Activated CD4-positive, alpha-beta T cell treated with anti-CD3 and anti-CD28 coated beads, Interleukin-2, Interleukin-4, amounts not matched to agents 100 ng/mL and 50 ng/mL, durations not matched to agents 16 hours and 8 hours (primary cell): ENCODE data around the gene SEPSECS.

Experiments
- DNase-seq: peaks from one replicate; pipeline ENCODE4 v3.0.0-alpha.2; 2020; ENCODE audit warnings: low spot score

The SEPSECS gene

DNA sequence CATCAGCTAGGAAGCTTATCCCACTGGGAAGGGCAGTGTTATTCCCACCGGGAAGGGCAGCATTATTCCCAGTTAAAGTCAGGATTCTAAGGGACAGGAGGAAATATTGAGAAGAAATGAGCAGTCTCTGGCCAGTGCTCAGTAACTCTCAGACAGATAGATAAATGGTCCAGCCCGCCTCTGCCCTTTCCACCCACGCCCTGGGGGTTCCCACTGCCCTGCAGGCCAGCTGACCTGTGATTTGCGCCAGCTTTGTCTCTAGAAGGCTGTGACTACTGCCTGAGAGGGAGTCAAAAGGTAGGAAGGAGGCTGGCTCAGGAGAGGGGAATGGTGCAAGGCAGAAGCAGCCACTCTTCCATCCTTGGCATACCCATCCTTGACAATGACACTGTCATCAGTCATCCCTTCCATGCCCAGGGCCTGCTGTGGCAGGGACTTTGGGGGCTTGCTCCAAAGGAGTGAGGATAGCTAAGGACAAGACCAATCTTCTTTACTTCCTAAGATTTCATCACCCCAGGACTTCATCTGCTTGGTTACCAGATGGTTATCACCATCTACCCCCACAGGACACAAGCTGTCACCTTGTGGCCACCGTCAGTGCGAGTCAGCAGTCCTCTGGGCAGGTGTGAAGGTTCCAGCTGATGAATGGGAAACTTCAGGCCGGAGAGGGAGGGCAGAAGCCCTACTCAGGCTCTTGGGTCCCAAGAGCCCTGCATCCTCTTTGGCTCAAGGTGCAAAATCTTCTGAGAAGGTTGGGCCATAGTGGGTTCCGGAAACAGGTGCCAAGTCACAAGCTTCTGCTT, 49.5 kb downstream of the SEPSECS start:
- DNase-seq = no peak

- DNase-seq = no peak
Observed at GRCh38 chr4:25109511-25109910, 50.7 kb downstream of the SEPSECS start.

DNA sequence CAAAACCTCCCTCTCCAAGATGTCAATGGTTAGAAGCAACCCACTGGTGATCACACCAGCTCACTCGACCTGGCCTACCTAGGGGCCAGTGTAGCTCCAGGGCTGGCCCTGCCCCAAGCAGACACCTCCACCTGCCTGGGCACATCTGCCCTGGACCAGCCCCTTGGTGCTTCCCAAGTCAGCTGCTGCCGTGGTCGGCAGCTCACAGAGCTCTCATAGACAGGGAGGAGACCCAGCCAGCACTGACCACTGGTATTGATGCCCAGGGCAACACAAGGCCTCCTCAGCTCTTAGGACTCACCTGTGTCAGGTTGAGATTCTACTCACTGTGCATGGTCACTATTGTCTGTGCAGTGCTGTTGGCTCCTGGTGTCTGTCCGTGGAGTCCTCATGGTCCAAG, 51.7 kb downstream of the SEPSECS start:
- DNase-seq = no peak

GRCh38 chr4:25107827-25108516, 52.3 kb downstream of the SEPSECS start:
- DNase-seq = no peak

- DNase-seq = no peak
Observed at GRCh38 chr4:25106363-25107151, 53.7 kb downstream of the SEPSECS start.

- no peak for DNase-seq
Observed at GRCh38 chr4:25104591-25104990, 55.7 kb downstream of the SEPSECS start.

DNA sequence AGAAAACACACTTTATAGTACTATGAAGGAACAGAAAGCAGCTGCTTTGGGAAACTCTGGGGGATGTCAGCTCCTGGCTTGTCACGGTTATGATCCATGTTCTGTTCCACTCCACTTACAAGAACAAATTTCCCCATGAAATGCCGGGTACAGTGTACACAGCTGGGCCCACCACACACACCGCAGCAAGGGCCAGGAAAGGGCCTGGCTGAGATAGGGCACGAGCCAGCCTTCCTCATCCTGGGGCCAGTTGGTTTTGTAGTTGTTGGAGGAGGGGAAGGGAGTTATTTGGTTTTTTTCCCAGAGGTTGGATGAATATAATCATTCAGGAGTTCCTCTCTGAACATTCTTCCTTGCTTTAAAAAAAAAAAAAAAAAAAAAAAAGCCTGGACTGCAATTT, 56.8 kb downstream of the SEPSECS start:
- no peak for DNase-seq

- DNase-seq = no peak
Observed at GRCh38 chr4:25101836-25102235, 58.4 kb downstream of the SEPSECS start.

DNA sequence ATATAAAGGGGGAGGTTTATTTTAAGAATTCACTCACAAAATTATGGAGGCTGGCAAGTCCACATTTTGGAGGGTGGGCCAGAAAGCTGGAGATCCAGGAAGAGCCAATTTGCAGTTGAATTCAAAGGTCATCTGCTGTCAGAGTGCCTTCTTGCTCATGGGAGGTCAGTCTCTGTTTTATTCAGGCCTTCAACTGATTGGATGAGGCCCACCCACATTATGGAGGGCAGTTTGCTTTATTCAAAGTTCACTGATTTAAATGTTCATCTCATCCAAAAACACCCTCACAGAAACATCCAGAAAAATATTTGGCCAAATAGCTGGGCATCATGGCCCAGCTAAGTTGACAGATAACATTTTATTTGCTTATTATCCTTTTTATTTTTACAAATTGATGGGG, 59.5 kb downstream of the SEPSECS start:
- no peak for DNase-seq

GRCh38 chr4:25100021-25100555, 60.2 kb downstream of the SEPSECS start:
- no peak for DNase-seq

DNA sequence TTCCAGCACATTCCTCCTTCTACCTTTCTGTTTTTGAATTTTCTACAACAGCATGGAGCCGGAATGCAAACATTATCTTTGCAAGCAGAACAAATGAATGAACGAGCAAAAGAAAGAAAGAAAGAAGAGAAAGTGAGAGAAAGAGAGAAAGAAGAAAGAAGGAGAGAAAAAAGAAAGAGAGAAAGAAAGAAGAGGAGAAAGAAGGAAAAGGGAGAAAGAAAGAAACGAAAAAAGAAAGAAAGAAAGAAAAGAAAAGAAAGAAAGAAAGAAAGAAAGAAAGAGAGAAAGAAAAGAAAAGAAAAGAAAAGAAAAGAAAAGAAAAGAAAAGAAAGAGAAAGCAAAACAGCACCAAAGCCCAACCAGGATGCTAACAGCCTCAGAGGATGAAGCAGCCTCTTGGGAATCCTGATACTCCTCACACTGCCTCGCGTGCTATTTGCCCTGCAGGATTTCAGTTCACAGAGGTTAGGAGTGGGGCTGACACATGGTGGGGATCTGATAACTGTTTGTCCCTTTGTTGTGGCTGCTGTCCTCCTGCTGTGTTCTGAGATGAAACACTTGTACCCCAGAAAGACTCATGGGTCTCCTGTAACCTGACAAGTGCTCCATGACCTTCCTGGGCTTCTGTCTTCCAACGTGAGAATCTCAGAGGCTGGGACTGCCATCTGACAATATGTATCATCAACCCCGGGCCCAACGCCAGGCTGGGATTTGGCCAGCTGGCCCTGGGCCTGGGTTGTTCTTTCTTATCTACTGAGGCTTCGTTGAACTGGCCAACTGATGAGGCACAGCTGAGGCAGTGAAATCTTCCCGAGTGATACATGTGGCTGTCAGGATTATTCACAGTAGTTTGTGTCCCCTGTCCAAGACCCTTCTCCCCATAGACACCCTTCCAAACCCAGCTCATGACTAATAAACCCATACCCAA, 61.0 kb downstream of the SEPSECS start:
- DNase-seq = no peak

GRCh38 chr4:25096981-25097443, 63.2 kb downstream of the SEPSECS start:
- DNase-seq = no peak

GRCh38 chr4:25096251-25096980, 63.8 kb downstream of the SEPSECS start:
- DNase-seq = no peak

DNA sequence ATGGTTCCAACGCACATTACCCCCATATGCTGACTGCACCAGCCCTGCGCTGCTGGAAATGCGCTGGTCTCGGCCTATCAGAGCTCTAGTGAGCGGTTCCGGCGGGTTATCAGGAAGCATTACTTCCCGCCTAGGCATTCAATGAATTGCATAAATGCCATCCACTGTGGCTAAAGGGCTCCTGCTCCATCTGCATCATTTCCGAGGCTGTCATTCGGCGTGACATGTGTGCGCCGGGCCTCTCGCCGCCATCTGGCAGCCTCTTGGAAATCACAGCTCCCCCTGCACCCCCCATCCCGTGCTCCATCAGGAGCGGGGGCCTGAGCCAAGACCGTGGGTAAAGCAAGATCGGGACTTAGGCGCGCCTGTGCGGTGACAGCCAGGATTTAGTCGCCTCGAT, 64.4 kb downstream of the SEPSECS start:
- DNase-seq = no peak

DNA sequence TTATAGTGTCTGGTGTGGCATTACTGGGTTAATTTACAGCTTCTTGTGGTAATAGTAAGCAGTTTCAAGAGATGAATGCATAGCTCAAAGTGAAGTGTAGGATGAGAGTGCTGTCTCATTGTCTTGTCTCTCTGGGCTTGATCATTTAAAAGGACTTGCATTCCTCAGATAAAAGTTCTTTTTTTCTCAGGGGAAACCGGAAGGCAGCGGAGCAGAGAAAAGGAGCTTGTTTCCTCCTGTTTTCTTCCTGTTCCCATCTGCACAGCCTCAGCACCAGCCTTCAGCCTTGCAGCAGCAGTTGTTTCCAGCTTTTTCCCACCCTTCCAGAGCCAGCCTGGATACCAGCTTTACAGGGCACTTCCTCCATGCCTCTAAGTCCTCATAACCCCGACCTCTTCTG, 68.1 kb downstream of the SEPSECS start:
- DNase-seq = no peak

- no peak for DNase-seq
Observed at GRCh38 chr4:25090516-25090915, 69.7 kb downstream of the SEPSECS start.

DNA sequence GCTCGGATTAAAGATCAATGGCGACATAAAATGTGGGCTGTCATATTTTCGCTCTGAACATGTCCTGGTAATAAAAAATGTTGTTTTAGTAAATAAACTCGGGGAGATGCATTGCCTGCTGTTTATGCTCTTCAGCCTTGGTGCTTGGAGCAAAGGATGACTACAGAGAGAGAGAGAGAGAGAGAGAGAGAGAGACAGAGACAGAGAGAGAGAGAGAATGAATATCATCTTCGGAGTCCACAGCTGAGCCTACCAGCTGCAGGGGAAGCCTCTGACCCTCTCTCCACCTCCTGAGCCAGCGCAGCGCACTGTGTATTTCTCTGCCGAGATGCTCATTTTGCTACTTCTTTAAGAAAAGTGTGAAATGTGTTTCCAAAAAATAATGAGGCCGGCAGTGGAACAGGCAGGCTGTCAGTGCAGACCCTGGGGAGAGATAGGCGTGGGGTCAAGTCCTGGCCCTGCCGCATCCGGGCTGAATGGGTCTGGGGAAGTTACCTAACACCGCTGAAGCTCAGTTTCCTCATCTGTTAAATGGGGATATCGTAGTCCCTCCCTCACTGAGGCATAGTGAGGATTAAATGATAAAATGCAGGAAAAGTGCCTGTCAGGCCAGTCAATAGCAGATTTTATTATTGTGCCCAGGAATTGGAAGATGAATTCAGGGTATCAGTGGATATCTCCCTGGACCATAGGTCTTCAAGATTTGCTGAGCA, 71.0 kb downstream of the SEPSECS start:
- no peak for DNase-seq

GRCh38 chr4:25088093-25088952, 71.9 kb downstream of the SEPSECS start:
- no peak for DNase-seq

- no peak for DNase-seq
Observed at GRCh38 chr4:25085671-25086070, 74.6 kb downstream of the SEPSECS start.
